ENCODE measurements around the gene SHISAL2A.
A peak's percentile ranks its signal among the peaks of the same experiment; 100 is the strongest.

Gene SHISAL2A

GRCh38 chr1:52632732-52633290 lies at the start of gene SHISAL2A:
TSS of gene SHISAL2A (plus strand) at chr1:52633168. CDS start at chr1:52633494, 326 bp downstream.
- DNase-seq, result peak; percentile 71

- DNase-seq, result no peak
Measured at GRCh38 chr1:52585474-52585873, 47.5 kb upstream of the SHISAL2A start.

- DNase-seq, result no peak
Measured at GRCh38 chr1:52588027-52588426, 44.9 kb upstream of the SHISAL2A start.

GRCh38 chr1:52588535-52588934 lies 44.4 kb upstream of the SHISAL2A start:
- DNase-seq, result no peak

- DNase-seq, result no peak
Measured at GRCh38 chr1:52590266-52590665, 42.7 kb upstream of the SHISAL2A start.

GRCh38 chr1:52592637-52593323 lies 40.2 kb upstream of the SHISAL2A start:
- no peak for DNase-seq

GRCh38 chr1:52593495-52593894 lies 39.5 kb upstream of the SHISAL2A start:
- no peak for DNase-seq

GRCh38 chr1:52595061-52595460 lies 37.9 kb upstream of the SHISAL2A start:
- DNase-seq, result no peak

GRCh38 chr1:52597912-52598311 lies 35.1 kb upstream of the SHISAL2A start:
- DNase-seq, result no peak

- no peak for DNase-seq
Measured at GRCh38 chr1:52598729-52599128, 34.2 kb upstream of the SHISAL2A start.

GRCh38 chr1:52599236-52599635 lies 33.7 kb upstream of the SHISAL2A start:
- DNase-seq, result no peak

GRCh38 chr1:52600533-52601179 lies 32.3 kb upstream of the SHISAL2A start:
- no peak for DNase-seq

- no peak for DNase-seq
Measured at GRCh38 chr1:52601519-52601918, 31.4 kb upstream of the SHISAL2A start.

- DNase-seq, result peak; percentile 69
Measured at GRCh38 chr1:52601991-52602855, 30.7 kb upstream of the SHISAL2A start, which contains the start of gene GPX7. TSS of gene GPX7 (plus strand) at chr1:52602371. CDS start at chr1:52602410, 39 bp downstream.

GRCh38 chr1:52602856-52603600 lies 29.9 kb upstream of the SHISAL2A start:
- DNase-seq, result peak; percentile 28

- DNase-seq, result no peak
Measured at GRCh38 chr1:52603630-52604029, 29.3 kb upstream of the SHISAL2A start.

GRCh38 chr1:52604063-52604770 lies 28.8 kb upstream of the SHISAL2A start:
- DNase-seq, result no peak

GRCh38 chr1:52613636-52614373 lies 19.2 kb upstream of the SHISAL2A start:
- no peak for DNase-seq

GRCh38 chr1:52614671-52615070 lies 18.3 kb upstream of the SHISAL2A start:
- DNase-seq, result no peak

- no peak for DNase-seq
Measured at GRCh38 chr1:52615489-52616042, 17.4 kb upstream of the SHISAL2A start.

GRCh38 chr1:52621950-52622349 lies 11.0 kb upstream of the SHISAL2A start:
- no peak for DNase-seq

Data from CD4-positive, alpha-beta T cell treated with Interleukin-12 subunit alpha and Interleukin-12 subunit beta, for 1 hour (primary cell).